ENCODE measurements around the gene QRFP.

GRCh38 chr9:130897848-130898551 is 1.4 kb upstream of the QRFP start:
- TF ChIP-seq CTCF (IDR thresholded peaks at IDR 0.05) = no peak
- TF ChIP-seq POLR2A (IDR thresholded peaks at IDR 0.05) = no peak

All from thyroid gland (tissue), 4 donors.